Liver (tissue), 3 donors: ENCODE data around the gene BACH2.
"Not testable (repeated sequence)": the region's sequence is repeated elsewhere in the genome, so short reads cannot be mapped to it uniquely, and the experiment has no call there.

ENCODE experiments used
- CTCF ChIP-seq: fragments of 150-350 bp; IDR thresholded peaks from 2 replicates; pipeline ENCODE4 v1.5.1; 2017; ENCODE audit warnings: improper control_type of control experiment, low read depth, low read length; ENCODE audit not compliant: missing input control
- GABPA ChIP-seq, 2 donors: IDR thresholded peaks in 1 of 2; conservative IDR thresholded peaks in 1 of 2; 2 replicates each; pipeline ENCODE4 v1.6.1; 2016; ENCODE audit warnings: antibody characterized with exemption in 2 of 2, mild to moderate bottlenecking in 1 of 2, moderate library complexity in 1 of 2
- HNF4A ChIP-seq, 2 donors: conservative IDR thresholded peaks; 2 replicates each; pipeline ENCODE4 v1.6.1; 2016; ENCODE audit warnings: antibody characterized with exemption in 2 of 2, mild to moderate bottlenecking in 2 of 2
- MAX ChIP-seq: IDR thresholded peaks from 2 replicates; pipeline ENCODE4 v1.6.1; 2016; ENCODE audit warnings: antibody characterized with exemption
- REST ChIP-seq: IDR thresholded peaks from 2 replicates; pipeline ENCODE4 v1.6.1; 2016; ENCODE audit warnings: antibody characterized with exemption, mild to moderate bottlenecking
- RXRA ChIP-seq, 2 donors: IDR thresholded peaks; 2 replicates each; pipeline ENCODE4 v1.6.1; 2017 to 2018; ENCODE audit warnings: antibody characterized with exemption in 2 of 2, mild to moderate bottlenecking in 1 of 2
- SP1 ChIP-seq: IDR thresholded peaks from 2 replicates; pipeline ENCODE4 v1.6.1; 2018; ENCODE audit warnings: antibody characterized with exemption, mild to moderate bottlenecking
- TAF1 ChIP-seq: conservative IDR thresholded peaks from 2 replicates; pipeline ENCODE4 v1.6.1; 2016; ENCODE audit warnings: antibody characterized with exemption, mild to moderate bottlenecking
- donor health status: healthy.
- donor health status: healthy.

- not testable (repeated sequence) for TF ChIP-seq CTCF; RXRA (IDR thresholded peaks at IDR 0.05); MAX; GABPA (IDR thresholded peaks at IDR 0.05 in 1 of 2, conservative IDR thresholded peaks at IDR 0.05 in 1 of 2); TAF1; HNF4A (conservative IDR thresholded peaks at IDR 0.05); REST; SP1
These were observed 242.4 kb downstream of the BACH2 start for GRCh38 chr6:90054193-90054592.
